ENCODE results near the gene B3GAT1.
"Not testable (repeated sequence)": the region's sequence is repeated elsewhere in the genome, so short reads cannot be mapped to it uniquely, and the experiment has no call there.

Gene B3GAT1

GRCh38 chr11:134350381-134350780, 61.7 kb downstream of the B3GAT1 start:
- no peak for DNase-seq

GRCh38 chr11:134349802-134350355, 62.2 kb downstream of the B3GAT1 start:
- DNase-seq: no peak

GRCh38 chr11:134349109-134349801, 62.8 kb downstream of the B3GAT1 start:
- no peak for DNase-seq

DNA sequence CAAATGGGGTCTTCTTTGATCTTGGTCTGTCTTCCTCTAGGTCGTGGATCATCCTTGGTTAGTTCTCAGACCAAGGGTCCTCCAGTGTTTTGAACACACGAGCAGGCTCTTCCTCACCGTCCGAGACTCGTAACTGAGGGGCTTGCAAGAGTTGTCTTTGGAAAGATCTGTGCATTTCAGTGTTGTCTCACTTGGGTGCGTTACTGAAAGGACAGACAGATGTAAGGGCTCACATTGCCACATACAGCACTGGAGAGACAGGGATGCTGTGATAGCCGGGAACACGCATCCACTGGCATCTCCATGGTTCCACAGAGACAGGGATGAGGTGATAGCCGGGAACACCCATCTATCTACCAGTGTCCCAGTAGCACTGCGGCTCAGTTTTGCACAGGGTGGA, 64.6 kb downstream of the B3GAT1 start:
- no peak for DNase-seq

DNA sequence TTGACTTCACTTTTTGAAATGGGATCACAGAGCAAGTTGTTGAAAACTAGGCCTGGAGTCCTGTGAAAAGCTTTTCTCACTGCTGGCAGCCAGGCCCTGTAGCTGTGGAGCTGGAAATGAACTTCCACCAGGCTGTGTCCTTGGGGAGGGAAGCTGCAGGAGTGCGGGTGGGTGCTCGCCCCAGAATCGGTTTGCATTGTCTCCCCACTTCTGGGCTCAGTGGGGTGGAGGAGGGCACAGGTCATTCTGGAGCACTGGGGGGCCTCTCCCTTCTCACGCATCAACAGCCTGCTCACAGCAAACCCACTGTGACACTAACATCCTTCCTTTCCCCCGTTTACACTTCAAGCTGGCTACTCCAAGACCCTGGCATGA, 65.1 kb downstream of the B3GAT1 start:
- no peak for DNase-seq

DNA sequence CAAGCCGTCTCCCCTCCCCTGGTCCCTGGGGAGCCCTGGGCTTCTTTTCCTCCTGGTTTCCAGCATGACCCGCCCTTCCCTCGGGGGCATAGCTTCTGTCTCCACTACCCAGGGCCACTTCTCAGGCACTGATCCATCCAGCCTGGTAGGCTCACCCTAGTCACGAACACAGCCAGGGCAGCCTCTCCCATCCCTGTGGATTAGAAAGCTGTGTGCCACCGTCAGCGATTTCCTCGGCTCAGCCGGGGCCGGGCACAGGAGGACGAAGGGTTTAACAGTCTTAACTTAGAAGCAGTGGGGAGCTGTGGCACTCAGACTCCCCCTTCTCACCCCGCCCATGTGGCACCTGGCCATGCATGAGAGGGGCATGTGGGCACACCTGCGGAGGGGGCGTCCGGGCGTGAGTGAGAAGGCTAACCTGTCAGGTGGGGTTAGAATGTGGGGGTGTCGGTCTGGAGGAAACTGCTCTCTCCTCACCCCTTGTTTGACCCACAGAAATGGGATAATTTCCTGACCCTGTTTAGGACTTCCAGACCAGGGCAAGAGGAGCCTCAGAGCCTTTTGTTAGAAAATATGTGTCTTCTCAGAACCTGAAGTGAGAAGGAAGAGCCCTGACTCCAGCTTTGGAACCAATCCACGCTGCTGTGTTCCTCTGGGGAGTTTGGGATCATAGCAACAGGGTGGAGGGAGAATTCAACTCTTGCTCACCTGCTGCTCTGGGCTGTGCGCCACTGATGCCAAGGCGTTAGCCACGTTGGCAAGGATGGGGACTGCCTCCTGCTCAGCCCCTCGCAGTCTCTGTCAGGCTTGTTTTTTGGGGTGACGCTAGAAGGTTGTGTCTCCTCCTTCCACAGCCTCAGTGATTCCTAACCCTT, 65.7 kb downstream of the B3GAT1 start:
- no peak for DNase-seq

DNA sequence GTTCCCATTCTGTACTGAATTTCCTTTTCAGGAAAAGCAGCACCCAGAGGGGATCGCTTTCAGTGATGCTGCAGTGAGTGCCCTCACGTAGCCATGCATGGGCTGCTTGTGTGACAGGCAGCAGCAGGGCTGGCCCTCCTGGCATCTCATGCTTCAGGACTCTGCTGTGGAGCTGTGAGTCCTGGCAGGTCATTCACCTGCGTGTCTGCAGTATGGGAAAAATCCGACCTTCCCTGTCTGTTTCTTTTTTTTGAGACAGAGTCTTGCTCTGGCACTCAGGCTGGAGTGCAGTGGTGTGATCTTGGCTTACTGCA, 66.8 kb downstream of the B3GAT1 start:
- no peak for DNase-seq

DNA sequence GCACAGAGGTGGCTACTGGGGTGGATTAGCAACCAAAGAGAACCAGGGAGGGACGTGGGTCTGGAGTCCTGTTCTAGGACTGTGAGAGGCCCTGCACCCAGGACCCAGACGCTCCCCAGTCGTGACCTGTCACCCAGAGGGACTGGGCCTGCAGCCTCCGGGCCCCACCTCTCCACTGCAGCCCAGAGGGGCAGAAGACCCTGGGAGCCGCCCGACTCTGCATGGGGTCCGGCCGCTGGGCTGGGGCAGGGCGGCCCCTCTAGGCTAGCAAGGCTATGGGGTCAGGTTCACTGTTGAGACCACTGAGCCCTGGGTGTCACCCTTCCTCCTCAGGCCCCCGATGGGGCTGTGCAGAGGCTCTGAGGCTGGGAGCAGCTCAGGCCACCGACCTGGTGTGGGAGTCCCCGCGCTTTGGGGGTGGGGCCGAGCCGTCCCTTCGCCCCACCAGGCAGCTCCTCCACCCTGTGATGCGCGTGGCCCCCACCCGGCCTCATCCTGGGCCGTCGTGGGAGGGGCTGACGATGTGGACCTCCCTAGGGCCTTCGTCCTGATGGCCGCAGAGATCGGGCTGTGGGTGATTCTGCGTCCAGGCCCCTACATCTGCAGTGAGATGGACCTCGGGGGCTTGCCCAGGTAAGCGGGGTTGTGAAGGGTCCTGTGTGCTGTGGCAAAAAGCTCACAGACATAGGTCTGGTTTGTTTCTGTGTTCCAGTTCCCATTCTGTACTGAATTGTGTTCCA, 67.4 kb downstream of the B3GAT1 start:
- DNase-seq: not testable (repeated sequence)

- no peak for DNase-seq
Observed at GRCh38 chr11:134343646-134344045, 68.4 kb downstream of the B3GAT1 start.

- DNase-seq: no peak
Observed at GRCh38 chr11:134342572-134343340, 69.3 kb downstream of the B3GAT1 start.

DNA sequence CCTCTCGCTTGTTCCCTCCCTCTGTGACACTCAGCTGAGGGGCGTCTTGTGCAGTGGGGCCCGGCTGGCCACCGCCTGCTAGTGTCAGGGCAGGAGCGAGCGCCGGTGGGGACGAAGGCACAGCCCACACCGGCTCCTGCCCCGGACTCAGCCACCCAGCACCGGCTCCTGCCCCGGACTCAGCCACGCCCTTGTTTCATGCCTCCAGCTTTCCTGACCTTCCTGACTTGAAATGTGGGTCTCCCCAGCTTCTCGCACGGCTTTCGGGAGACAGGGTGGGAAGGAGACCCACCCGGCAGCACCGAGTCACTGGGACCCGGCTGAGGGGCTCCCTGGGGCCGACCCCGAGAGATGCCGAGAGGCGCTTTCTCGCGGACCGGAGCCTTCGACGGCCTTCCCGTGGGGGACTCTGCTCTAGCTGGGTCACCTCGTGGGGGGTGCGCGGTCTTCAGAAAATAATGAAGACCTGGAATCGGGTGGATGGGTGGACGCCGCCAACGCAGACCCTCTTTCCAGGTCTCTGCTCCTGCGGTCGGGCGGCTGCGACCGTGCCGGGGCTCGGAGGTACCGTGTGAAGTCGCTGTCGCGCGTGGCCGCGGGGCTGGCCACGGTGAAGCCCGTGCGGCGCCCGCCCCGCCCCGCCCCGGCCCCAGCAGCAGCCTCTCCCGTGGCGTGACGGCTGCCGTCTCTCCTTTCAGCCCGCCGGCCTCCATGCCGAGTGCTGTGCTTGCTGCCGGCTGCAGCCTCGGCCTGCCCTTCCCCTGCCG, 70.1 kb downstream of the B3GAT1 start:
- no peak for DNase-seq

- DNase-seq: no peak
Observed at GRCh38 chr11:134340354-134340964, 71.6 kb downstream of the B3GAT1 start.

GRCh38 chr11:134339756-134340155, 72.3 kb downstream of the B3GAT1 start:
- no peak for DNase-seq

DNA sequence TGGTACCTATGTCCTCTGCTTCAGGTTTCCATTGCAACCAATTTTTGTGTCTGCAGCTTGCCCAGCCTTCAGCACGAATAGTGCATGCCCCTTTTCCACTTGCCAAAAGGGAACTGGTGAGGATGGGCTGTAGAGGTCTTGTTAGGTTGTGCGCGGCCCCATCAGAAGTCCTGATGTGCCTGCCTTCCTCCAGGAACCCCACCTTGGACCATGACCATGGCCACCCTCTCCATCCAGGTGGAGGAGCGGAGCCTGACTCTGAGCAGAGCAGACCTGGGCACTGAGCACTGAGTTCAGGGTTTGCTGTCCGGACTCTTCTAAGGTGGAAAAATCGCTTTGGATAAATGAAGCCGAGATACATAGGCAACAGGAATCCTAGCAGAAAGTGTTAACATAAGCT, 73.4 kb downstream of the B3GAT1 start:
- no peak for DNase-seq

GRCh38 chr11:134338068-134338467, 74.0 kb downstream of the B3GAT1 start:
- no peak for DNase-seq

GRCh38 chr11:134337051-134337450, 75.0 kb downstream of the B3GAT1 start:
- no peak for DNase-seq

GRCh38 chr11:134334796-134335571, 77.1 kb downstream of the B3GAT1 start:
- DNase-seq: no peak

GRCh38 chr11:134333946-134334345, 78.1 kb downstream of the B3GAT1 start:
- DNase-seq: no peak

GRCh38 chr11:134333312-134333711, 78.7 kb downstream of the B3GAT1 start:
- no peak for DNase-seq

GRCh38 chr11:134332782-134333181, 79.3 kb downstream of the B3GAT1 start:
- no peak for DNase-seq

DNA sequence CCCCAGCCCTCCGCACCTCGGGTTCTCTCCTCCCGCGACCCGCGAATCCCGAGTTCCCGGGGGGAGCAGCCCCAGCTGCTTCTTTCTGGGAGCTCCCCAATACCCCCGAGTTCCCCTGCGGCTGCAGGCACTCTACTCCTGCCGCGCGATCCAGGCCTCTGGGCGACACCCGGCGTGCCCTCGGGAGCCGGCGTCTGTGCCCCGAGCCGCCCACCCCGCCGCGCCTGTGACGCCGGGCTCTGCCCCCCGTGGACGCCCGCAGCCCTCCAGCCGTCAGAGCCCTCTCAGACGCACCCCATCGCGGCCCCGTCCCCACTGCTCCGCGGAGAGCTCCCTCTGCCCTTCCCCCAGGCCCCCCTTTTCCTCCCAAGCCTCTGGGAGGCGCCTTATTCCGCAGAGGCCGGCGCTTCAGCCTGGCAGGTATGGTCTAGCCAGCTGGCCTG, 79.8 kb downstream of the B3GAT1 start:
- peak; percentile 65 for DNase-seq
